Smooth muscle cell (in vitro differentiated cells): Measurements from ENCODE around the gene SLC44A1. TPM values are rescaled to one million over a fixed set of nuclear protein-coding genes. Genes with fewer than 3 reads are reported as not detected.

Experiments used
- DNase-seq: peaks from one replicate; lab custom pipeline; 2025; ENCODE audit not compliant: unreplicated experiment; lab: John Stamatoyannopoulos, UW
- H2AFZ ChIP-seq: fragments of 200-600 bp; sonication (generic); 2 replicates; pipeline ENCODE4 v1.6.0; 2016; ENCODE audit warnings: antibody characterized with exemption, low read depth, mild to moderate bottlenecking
- H3F3A ChIP-seq: fragments of 200-600 bp; sonication (generic); 2 replicates; pipeline ENCODE4 v1.6.0; 2017; ENCODE audit warnings: antibody characterized with exemption, low read depth
- H3K27ac ChIP-seq: fragments of 200-600 bp; sonication (generic); 2 replicates; pipeline ENCODE4 v1.5.1; 2016; ENCODE audit warnings: low read depth, mild to moderate bottlenecking
- H3K27me3 ChIP-seq: fragments of 200-600 bp; sonication (generic); 2 replicates; pipeline ENCODE4 v1.6.1; 2016; ENCODE audit warnings: low read depth, mild to moderate bottlenecking
- H3K36me3 ChIP-seq: fragments of 200-600 bp; sonication (generic); 2 replicates; pipeline ENCODE4 v1.5.1; 2016; ENCODE audit warnings: low read depth
- H3K4me1 ChIP-seq: fragments of 200-600 bp; sonication (generic); 2 replicates; pipeline ENCODE4 v1.5.1; 2016; ENCODE audit warnings: low read depth
- H3K4me2 ChIP-seq: fragments of 200-600 bp; sonication (generic); 2 replicates; pipeline ENCODE4 v1.6.0; 2016; ENCODE audit warnings: mild to moderate bottlenecking
- H3K4me3 ChIP-seq: fragments of 200-600 bp; sonication (generic); 2 replicates; pipeline ENCODE4 v1.5.1; 2016; ENCODE audit warnings: mild to moderate bottlenecking
- H3K79me2 ChIP-seq: fragments of 200-600 bp; sonication (generic); 2 replicates; pipeline ENCODE4 v1.6.0; 2016; ENCODE audit warnings: low read depth, mild to moderate bottlenecking
- H3K9ac ChIP-seq: fragments of 200-600 bp; sonication (generic); 2 replicates; pipeline ENCODE4 v1.6.0; 2016; ENCODE audit warnings: low read depth
- H3K9me3 ChIP-seq: fragments of 200-600 bp; sonication (generic); replicated peaks from 2 replicates; pipeline ENCODE4 v1.5.1; 2016; ENCODE audit warnings: low read depth
- H4K20me1 ChIP-seq: fragments of 200-600 bp; sonication (generic); 2 replicates; pipeline ENCODE4 v1.6.0; 2016; ENCODE audit warnings: low read depth
- CTCF ChIP-seq: fragments of 200-600 bp; sonication (generic); IDR thresholded peaks from 2 replicates; pipeline ENCODE4 v1.5.1; 2017; ENCODE audit warnings: borderline replicate concordance, mild to moderate bottlenecking, antibody characterized with exemption; ENCODE audit not compliant: insufficient read depth, poor library complexity, severe bottlenecking
- WGBS: methylation state at CpG from one replicate; pipeline ENCODE4 v1.1.7; 2016; ENCODE audit warnings: low lambda C conversion rate; 5-methylcytosine and 5-hydroxymethylcytosine counted together
- polyA plus RNA-seq: library from polyadenylated mRNA; unstranded; fragments of >200 nt; fragmentation: Nextera tagmentation; extraction: Ambion mirVana; gene quantifications from 2 replicates; pipeline ENCODE4 v1.2.1, GENCODE V29; 2016
- total RNA-seq: library from RNA; depleted of rRNA; stranded (reverse); fragments of >200 nt; gene quantifications from 2 replicates; pipeline ENCODE4 v1.2.3, GENCODE V29; 2014

Gene SLC44A1
- total and polyA plus RNA-seq, 2 experiments from 2014 or later: 14.0 to 22.2 TPM

- H3K4me3 ChIP-seq: no peak overlapping the region
- H3K79me2 ChIP-seq: peaks cover 3% of the 10 kb centered on the region
- no peak for DNase-seq
- TF ChIP-seq CTCF: no peak
- peaks cover 43% of the 10 kb centered on the region for H4K20me1 ChIP-seq
- peaks cover 36% of the 10 kb centered on the region for H3K36me3 ChIP-seq
- no peak overlapping the region for H3K4me2 ChIP-seq
- H3F3A ChIP-seq: no peaks in the 10 kb centered on the region
- H3K27ac ChIP-seq: no peak overlapping the region
- 100% methylated on average over 1 of the region's 1 CpG for WGBS
- H3K4me1 ChIP-seq: no peaks in the 10 kb centered on the region
- H3K27me3 ChIP-seq: no peaks in the 10 kb centered on the region
- H2AFZ ChIP-seq: no peak overlapping the region
- H3K9me3 ChIP-seq: no peaks in the 10 kb centered on the region
- H3K9ac ChIP-seq: no peak overlapping the region
Observed at GRCh38 chr9:105468875-105469274, 224.4 kb downstream of the SLC44A1 start.

GRCh38 chr9:105473221-105473620 lies 228.8 kb downstream of the SLC44A1 start:
- Histone ChIP-seq H3K27ac (no peak overlapping the region), H3K79me2 (peaks cover 6% of the 10 kb centered on the region), H3K27me3 (no peaks in the 10 kb centered on the region), H3K9me3 (no peaks in the 10 kb centered on the region), H3F3A (no peaks in the 10 kb centered on the region), H3K9ac (no peak overlapping the region), H3K36me3 (peaks cover 17% of the 10 kb centered on the region), H3K4me2 (no peak overlapping the region), H4K20me1 (peaks cover 57% of the 10 kb centered on the region), H3K4me1 (no peaks in the 10 kb centered on the region), H3K4me3 (no peak overlapping the region), H2AFZ (no peak overlapping the region)
- WGBS: 89% methylated on average over 2 of the region's 2 CpGs
- DNase-seq: no peak
- no peak for TF ChIP-seq CTCF

GRCh38 chr9:105475302-105475701 lies 230.9 kb downstream of the SLC44A1 start:
- Histone ChIP-seq H3K4me2 (no peak overlapping the region), H2AFZ (no peak overlapping the region), H3K79me2 (peaks cover 6% of the 10 kb centered on the region), H3K9me3 (no peaks in the 10 kb centered on the region), H3K27ac (peak overlapping the region; percentile 29), H3K4me3 (no peak overlapping the region), H3F3A (no peaks in the 10 kb centered on the region), H4K20me1 (peaks cover 63% of the 10 kb centered on the region), H3K36me3 (peaks cover under 1% of the 10 kb centered on the region), H3K27me3 (no peaks in the 10 kb centered on the region), H3K9ac (no peak overlapping the region), H3K4me1 (no peaks in the 10 kb centered on the region)
- WGBS: 65% methylated on average over 2 of the region's 2 CpGs
- TF ChIP-seq CTCF: peak; percentile 29
- DNase-seq: no peak

GRCh38 chr9:105479846-105480245 lies 235.4 kb downstream of the SLC44A1 start:
- H3K27me3 ChIP-seq: no peaks in the 10 kb centered on the region
- no peaks in the 10 kb centered on the region for H3K9me3 ChIP-seq
- H2AFZ ChIP-seq: no peak overlapping the region
- peaks cover 30% of the 10 kb centered on the region for H4K20me1 ChIP-seq
- H3K4me2 ChIP-seq: no peak overlapping the region
- H3K36me3 ChIP-seq: no peaks in the 10 kb centered on the region
- no peaks in the 10 kb centered on the region for H3K4me1 ChIP-seq
- H3K9ac ChIP-seq: no peak overlapping the region
- no peak overlapping the region for H3K27ac ChIP-seq
- no peaks in the 10 kb centered on the region for H3F3A ChIP-seq
- H3K4me3 ChIP-seq: no peak overlapping the region
- no peak for DNase-seq
- no peak for TF ChIP-seq CTCF
- peaks cover 6% of the 10 kb centered on the region for H3K79me2 ChIP-seq
